Thyroid gland (tissue), 4 donors: ENCODE data around the gene PAQR5. TPM values are rescaled to one million over a fixed set of nuclear protein-coding genes. Genes with fewer than 3 reads are reported as not detected.

Experiments
- DNase-seq, 2 donors: peaks; one replicate each; pipeline ENCODE4 v3.0.0-alpha.2; 2019
- H3K27ac ChIP-seq, 3 donors: fragments of 200-600 bp; sonication (generic); 1 replicate in 2 of 3; 2 replicates in 1 of 3; pipeline ENCODE4 v1.5.1; 2016 to 2019; ENCODE audit warnings: mild to moderate bottlenecking in 1 of 3, moderate library complexity in 1 of 3
- H3K27me3 ChIP-seq: fragments of 200-600 bp; sonication (generic); one replicate; pipeline ENCODE4 v1.5.1; 2019
- H3K36me3 ChIP-seq, 2 donors: fragments of 200-600 bp; sonication (generic); one replicate each; pipeline ENCODE4 v1.5.1; 2016 to 2019
- H3K4me1 ChIP-seq, 2 donors: fragments of 200-600 bp; sonication (generic); one replicate each; pipeline ENCODE4 v1.5.1; 2017 to 2019
- H3K4me3 ChIP-seq, 3 donors: fragments of 200-600 bp; sonication (generic); replicated peaks in 1 of 3; 1 replicate in 2 of 3; 2 replicates in 1 of 3; pipeline ENCODE4 v1.5.1; 2016; ENCODE audit warnings: mild to moderate bottlenecking in 1 of 3
- H3K9me3 ChIP-seq: fragments of 200-600 bp; sonication (generic); one replicate; pipeline ENCODE4 v1.5.1; 2017
- CTCF ChIP-seq, 6 experiments: fragments of 200-600 bp in 3 of 6; fragments of 450-650 bp in 3 of 6; sonication (generic) in 3 of 6; IDR thresholded peaks; one replicate each; pipeline ENCODE4 v1.5.1; 2016 to 2019; ENCODE audit warnings: antibody characterized with exemption in 6 of 6, mild to moderate bottlenecking in 2 of 6, inconsistent platforms in 1 of 6, moderate library complexity in 1 of 6
- POLR2A ChIP-seq, 2 donors: fragments of 450-650 bp; IDR thresholded peaks; one replicate each; pipeline ENCODE4 v1.6.1; 2017; ENCODE audit warnings: antibody characterized with exemption in 2 of 2, mild to moderate bottlenecking in 2 of 2, moderate library complexity in 1 of 2
- WGBS, 2 donors: methylation state at CpG; one replicate each; pipeline ENCODE4 v1.1.5; 2017; 5-methylcytosine and 5-hydroxymethylcytosine counted together
- intact Hi-C: fragments of 100-400 bp; cut with DNase I; formaldehyde crosslinking; loops from one replicate; pipeline ENCODE4 v1.15.1; 2023
- total RNA-seq, 4 donors: library from RNA; depleted of rRNA; stranded (reverse); fragments of >200 nt; gene quantifications; one replicate each; pipeline ENCODE4 v1.2.3, GENCODE V29; 2016

The PAQR5 gene
- total RNA-seq, 4 donors from 2014 or later, result 0.24 to 1.5 (median 0.65) TPM

GRCh38 chr15:69454953-69455352 is 156.2 kb downstream of the PAQR5 start:
- peaks cover 11 to 26% of the 10 kb centered on the region in 2 donors for H3K4me1 ChIP-seq
- H3K9me3 ChIP-seq, result no peaks in the 10 kb centered on the region
- intact Hi-C loops, result no loop called here
- no peak overlapping the region for H3K4me3 ChIP-seq
- WGBS, 2 donors, result 59 to 72% methylated on average over 5 of the region's 5 CpGs
- TF ChIP-seq POLR2A (IDR thresholded peaks at IDR 0.05), result no peak
- TF ChIP-seq CTCF (IDR thresholded peaks at IDR 0.05), result no peak
- no peak overlapping the region for H3K27ac ChIP-seq
- H3K27me3 ChIP-seq, result no peaks in the 10 kb centered on the region
- peaks cover 14 to 15% of the 10 kb centered on the region in 2 donors for H3K36me3 ChIP-seq
- no peak for DNase-seq

- no peak overlapping the region for H3K27ac ChIP-seq
- TF ChIP-seq CTCF (IDR thresholded peaks at IDR 0.05) (no peak), POLR2A (IDR thresholded peaks at IDR 0.05) (no peak)
- WGBS, 2 donors, result 87 to 88% methylated on average over 13 of the region's 13 CpGs
- H3K4me3 ChIP-seq, result no peak overlapping the region
- peaks cover 14 to 15% of the 10 kb centered on the region in 2 donors for H3K36me3 ChIP-seq
- DNase-seq, result no peak
- intact Hi-C loops, result no loop called here
- no peaks in the 10 kb centered on the region for H3K27me3 ChIP-seq
- H3K9me3 ChIP-seq, result no peaks in the 10 kb centered on the region
- peaks cover 11 to 26% of the 10 kb centered on the region in 2 donors for H3K4me1 ChIP-seq
These were observed 157.8 kb downstream of the PAQR5 start for GRCh38 chr15:69456208-69457166.

Other genes starting within 250 kb of the PAQR5 start
- gene GLCE, start 138.3 kb upstream of the PAQR5 start, total RNA-seq, result 10 to 100 TPM in 3 of 4 donors, 1 to 10 TPM in 1; 7.6 to 16.1 (median 11.9) TPM
- 1 to 10 TPM in 2 of 4 donors, under 1 TPM in 1, not detected in 1; 0.40 to 3.3 (median 1.2) TPM for gene KIF23, start 115.4 kb downstream of the PAQR5 start, total RNA-seq
- 1,000 to 10,000 TPM in 1 of 4 donors, 100 to 1,000 TPM in 3; 401 to 2,289 (median 606) TPM for gene RPLP1, start 153.9 kb downstream of the PAQR5 start, total RNA-seq